GM18505 (cell line): ENCODE measurements around the gene THOC6.
"Not testable (repeated sequence)": the region's sequence is repeated elsewhere in the genome, so short reads cannot be mapped to it uniquely, and the experiment has no call there.

Source experiments
- ATAC-seq: cut with Tn5 transposase; IDR thresholded peaks from one replicate; pipeline ENCODE4 v1.9.1; 2021; ENCODE audit not compliant: unreplicated experiment
- POLR2A ChIP-seq: IDR thresholded peaks from 4 replicates; pipeline ENCODE4 v1.6.1; 2011; ENCODE audit warnings: borderline replicate concordance; ENCODE audit not compliant: insufficient read depth, insufficient read length; ENCODE audit errors: extremely low read depth

Gene THOC6

DNA sequence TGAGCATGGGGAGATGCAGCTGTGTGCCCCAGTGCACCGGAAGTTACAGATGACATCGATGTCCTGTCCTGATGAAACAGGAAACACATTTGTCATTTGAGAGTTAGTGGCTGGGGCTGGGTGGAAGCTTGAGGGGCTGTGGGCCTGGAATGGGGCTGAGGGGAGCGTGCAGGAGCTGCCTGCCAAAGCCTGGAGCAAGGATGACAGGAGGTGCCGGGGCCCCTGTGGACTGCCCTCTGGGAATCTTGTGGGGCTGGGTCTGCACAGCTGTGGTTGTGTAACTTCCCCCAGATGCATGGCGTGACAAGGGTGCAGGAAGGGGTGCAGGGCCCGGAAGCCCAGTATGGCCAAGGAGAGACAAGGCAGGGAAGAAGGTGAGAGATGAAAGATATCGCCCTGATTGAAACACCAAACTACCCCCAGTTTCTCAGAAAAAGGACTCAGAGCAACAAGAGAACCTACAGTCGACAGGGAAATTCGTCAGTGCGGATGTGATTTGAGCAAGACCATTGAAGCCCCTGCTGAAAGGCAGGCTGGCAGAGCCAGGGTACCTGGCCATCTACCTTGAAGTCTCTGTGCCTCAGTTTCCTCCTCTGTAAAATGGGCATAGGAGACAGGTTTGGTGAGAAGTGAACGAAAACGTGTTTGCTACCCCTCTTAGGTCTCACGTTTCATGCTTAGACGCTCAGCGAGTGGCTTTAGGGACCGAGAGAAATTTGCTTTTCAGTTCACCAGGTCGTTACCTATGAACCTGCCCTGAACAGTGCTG lies 31.3 kb downstream of the THOC6 start:
- no peak for TF ChIP-seq POLR2A
- ATAC-seq, result no peak

- not testable (repeated sequence) for ATAC-seq
Observed at GRCh38 chr16:3055734-3056115, 31.9 kb downstream of the THOC6 start.

GRCh38 chr16:3056336-3057180 lies 32.7 kb downstream of the THOC6 start:
- no peak for ATAC-seq
- TF ChIP-seq POLR2A, result no peak

DNA sequence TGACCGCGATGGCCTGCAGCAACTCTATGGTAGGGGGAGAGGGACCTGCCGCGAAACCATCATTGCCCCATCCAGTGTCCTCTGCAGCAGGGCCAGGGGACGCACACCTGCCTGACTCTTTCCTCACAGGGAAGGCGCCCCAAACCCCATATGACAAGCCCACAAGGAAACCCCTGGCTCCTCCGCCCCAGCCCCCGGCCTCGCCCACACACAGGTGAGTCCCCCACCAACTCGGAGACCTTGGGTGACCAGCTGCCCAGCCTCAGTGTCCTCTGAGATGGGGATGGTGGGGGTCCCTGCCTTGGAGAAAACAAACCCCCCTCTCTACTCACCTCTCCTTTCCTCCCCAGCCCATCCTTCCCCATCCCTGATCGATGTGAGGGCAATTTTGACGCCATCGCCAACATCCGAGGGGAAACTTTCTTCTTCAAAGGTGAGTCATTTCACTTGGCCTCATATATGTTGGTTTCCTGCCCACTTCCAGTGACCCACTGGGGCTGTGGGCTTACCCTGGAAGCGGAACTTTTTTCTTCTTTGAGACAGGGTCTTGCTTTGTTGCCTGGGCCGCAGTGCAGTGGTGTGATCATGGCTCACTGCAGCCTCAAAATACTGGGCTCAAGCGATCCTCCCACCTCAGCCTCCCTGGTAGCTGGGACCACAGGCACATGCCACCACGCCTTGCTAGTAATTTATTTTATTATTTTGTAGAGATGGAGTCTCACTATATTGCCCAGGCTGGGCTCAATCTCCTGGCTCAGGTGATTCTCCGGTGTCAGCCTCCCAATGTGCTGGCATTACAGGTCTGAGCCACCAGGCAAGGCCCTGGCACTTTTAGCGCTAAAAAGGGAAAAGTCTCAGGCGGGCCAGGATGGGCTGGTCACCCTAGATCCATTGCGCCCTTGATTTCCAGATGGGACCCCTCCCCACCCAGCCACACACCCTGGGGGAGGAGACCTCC lies 33.6 kb downstream of the THOC6 start:
- TF ChIP-seq POLR2A, result no peak
- no peak for ATAC-seq

- ATAC-seq, result no peak
Observed at GRCh38 chr16:3058139-3059030, 34.5 kb downstream of the THOC6 start.

DNA sequence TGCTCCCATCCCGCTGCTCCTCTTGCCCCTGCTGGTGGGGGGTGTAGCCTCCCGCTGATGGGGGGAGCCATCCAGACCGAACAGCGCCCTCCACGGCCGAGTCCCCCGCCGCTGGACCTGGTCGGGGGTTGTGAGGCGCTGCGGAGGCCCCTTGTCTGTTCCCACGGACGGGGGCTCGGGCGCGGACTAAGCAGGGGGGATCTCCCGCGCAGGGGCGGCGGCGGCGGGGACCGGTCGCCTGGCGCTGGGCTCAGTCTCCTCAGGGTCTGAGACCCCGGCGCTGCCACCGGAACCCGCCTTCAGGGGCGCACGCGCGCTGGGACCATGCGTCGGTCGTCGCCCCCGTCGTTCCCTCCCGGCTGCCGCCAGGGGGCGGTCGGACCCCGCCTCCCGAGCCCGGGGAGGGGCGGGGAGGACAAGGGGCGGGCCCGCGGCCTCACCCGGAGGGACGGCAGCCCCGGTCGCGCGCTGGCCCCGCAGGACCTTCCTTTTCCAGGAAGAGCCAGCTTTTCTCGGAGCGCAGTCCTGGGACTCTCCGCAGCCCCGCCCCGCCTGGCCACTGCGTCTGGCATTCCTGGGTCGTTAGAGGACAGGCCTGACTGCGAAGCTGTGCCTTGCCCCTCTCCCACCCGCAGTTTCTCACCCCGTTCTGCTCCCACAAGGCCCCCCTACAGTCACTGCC lies 35.3 kb downstream of the THOC6 start:
- peak; percentile 75 for ATAC-seq
- peak; percentile 62 for TF ChIP-seq POLR2A

More at GRCh38 chr16:3058139-3059030, 34.5 kb downstream of the THOC6 start:
- TF ChIP-seq POLR2A, result no peak

DNA sequence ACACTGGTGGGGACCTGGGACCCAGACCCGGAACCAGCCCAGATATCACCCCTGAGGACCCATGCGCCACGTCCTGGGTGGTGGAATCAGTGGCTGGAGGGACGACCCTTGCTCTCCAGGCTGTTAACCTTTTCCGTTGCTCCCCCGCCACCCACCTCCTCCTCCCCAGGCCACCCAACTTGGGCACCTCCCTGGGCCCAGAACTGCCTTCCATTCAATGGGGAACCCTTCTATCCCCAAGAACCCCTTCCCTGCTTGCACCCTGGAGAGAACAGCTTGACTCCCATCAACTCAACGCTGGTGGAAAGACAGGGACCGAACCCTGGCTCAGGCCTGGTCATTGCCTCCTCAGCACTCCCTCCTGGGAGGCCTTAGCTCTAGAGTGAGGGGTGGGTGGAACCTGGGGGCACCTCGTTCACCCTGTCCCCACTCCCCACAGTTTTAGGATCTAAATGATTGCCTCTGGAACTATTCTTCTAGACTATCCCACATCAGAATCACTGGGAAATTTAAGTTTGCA lies 35.9 kb downstream of the THOC6 start:
- TF ChIP-seq POLR2A, result no peak
- ATAC-seq, result no peak

DNA sequence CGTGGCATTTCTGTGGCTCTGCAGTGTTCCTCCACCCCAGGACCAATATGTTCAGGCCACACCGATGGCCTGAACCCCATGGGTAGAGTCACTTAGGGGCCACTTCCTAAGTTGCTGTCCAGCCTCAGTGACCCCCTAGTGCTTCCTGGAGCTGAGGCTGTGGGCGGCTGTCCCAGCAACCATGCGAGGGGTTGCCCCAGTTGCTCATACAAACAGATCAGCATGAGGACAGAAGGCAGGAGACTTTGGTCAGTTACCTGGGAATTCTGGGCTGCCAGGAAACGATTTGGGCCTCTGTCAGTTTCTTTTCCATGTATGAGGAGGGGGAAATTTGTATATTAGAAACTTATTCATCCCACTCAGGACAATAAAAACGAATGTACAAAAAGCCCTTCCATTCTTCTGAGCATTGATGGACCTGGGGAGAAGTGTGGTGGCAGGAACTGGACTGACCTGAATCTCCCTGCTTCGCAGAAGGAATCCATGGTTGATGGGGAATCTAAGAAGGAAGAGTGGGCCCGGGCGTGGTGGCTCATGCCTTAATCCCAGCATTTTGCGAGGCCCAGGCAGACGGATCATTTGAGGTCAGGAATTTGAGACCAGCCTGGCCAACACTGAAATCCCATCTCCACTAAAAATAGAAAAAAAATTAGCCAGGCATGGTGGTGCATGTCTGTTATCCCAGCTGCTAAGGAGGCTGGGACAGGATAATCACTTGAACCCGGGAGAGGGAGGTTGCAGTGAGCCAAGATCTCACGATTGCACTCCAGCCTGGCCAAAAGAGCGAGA lies 36.7 kb downstream of the THOC6 start:
- no peak for ATAC-seq
- no peak for TF ChIP-seq POLR2A

- ATAC-seq, result no peak
- no peak for TF ChIP-seq POLR2A
Observed at GRCh38 chr16:3062553-3062952, 38.7 kb downstream of the THOC6 start.

- no peak for ATAC-seq
- no peak for TF ChIP-seq POLR2A
Observed at GRCh38 chr16:3063625-3064386, 40.0 kb downstream of the THOC6 start.
